COLO668 (cell line): ENCODE measurements around the gene ZNF229.
A peak's percentile ranks its signal among the peaks of the same experiment; 100 is the strongest.
"Not testable (repeated sequence)": the region's sequence is repeated elsewhere in the genome, so short reads cannot be mapped to it uniquely, and the experiment has no call there.

Experiments
- DNase-seq: peaks from one replicate; lab custom pipeline; 2025; ENCODE audit not compliant: unreplicated experiment; lab: John Stamatoyannopoulos, UW

The ZNF229 gene

DNA sequence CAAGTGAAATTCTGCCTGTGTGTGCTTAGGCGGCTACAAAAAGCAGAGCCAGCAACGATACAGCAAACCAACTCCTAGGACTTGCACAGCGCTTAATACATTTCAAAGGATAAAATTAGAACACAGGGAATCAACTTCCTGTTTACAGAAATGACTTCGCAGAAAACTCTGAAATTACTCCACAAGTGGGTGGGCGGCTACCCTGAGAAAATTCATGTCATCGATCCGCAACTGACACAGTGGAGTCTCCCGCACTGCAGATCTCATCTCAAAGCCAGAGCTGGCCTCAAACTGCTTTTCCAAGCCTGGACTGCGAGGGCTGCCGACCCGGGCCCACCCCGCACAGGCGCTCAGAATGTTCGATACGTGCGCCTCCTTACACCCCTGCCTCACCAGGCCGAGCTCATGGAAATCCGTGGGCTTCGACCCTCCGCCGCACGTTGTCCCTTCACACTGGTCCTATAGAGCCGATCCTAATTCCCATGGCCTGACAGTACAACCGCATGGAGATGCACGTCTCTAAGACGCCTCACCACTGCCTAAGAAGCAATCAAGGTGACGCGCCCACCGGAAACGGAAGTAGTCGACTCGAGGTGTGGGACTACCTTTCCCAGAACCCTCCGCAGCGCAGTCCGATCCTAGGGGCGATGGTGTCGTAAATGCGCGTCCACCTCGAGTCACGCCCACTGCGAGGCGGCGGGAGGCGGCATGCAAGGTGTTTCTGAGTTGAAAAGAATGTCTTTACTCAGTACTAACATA is at the start of gene ZNF229:
ZNF229 (minus strand) TSS at position 557 of the 759 bp plus-strand sequence. CDS start 5,625 bp downstream, outside the sequence.
- peak; percentile 90 for DNase-seq

- DNase-seq: no peak
Observed at GRCh38 chr19:44496711-44497110, 48.4 kb upstream of the ZNF229 start.

DNA sequence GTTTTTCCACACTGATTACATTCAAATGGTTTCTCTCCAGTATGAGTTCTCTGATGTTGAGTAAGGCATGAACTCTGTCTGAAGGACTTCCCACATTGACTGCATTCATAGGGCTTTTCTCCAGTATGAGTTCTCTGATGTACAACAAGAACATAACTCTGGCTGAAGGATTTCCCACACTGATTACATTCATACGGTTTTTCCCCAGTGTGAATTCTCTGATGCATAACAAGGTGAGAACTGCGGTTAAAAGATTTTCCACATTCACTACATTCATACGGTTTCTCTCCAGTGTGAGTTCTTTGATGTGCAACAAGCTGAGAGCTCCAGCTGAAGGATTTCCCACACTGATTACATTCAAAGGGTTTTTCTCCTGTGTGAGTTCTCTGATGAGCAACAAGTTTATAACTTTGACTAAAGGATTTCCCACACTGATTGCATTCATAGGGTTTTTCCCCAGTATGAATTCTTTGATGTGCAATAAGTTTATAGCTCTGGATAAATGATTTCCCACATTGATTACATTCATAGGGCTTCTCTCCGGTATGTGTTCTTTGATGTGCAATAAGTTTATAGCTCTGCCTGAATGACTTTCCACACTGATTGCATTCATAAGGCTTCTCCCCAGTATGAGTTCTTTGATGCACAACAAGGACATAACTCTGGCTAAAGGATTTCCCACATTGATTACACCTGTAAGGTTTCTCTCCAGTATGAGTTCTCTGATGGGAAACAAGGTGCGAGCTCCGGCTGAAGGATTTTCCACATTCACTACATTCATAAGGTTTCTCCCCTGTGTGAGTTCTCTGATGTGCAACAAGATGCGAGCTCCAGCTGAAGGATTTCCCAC is 28.5 kb upstream of the ZNF229 start:
- DNase-seq: peak; percentile 2

DNA sequence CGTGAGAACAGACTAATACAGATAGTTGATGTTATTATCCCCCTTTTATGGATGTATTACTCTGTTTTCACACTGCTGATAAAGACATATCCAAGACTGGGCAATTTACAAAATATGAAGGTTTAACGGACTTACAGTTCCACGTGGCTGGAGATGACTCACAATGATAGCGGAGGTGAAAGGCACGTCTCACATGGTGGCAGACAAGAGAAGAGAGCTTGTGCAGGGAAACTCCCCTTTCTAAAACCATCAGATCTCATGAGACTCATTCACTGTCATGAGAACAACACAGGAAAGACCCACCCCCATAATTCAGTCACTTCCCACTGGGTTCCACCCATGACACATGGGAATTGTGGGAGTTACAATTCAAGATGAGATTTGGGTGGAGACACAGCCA is 20.5 kb upstream of the ZNF229 start:
- DNase-seq: not testable (repeated sequence)

GRCh38 chr19:44462600-44463286 is 14.5 kb upstream of the ZNF229 start:
- not testable (repeated sequence) for DNase-seq

DNA sequence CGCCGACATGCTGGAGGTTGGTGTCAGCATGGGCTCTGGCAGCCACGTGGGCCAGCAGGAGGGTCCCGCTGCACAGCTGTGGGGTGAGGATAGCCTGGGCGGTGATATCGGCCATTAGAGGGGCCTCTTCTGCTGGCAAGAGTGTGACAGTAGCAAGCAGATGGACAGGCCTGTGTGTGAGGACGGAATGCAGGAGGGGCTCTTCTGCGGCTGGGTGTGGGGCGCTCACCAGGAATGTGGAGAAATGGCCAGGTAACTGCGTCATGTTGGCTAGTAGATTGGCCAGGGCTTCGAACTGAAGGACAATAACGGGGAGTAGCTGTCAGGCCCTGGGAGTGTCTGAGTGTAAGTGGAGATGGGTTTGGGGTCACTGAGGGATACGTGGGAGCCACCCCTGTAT is 7.7 kb upstream of the ZNF229 start:
- not testable (repeated sequence) for DNase-seq

DNA sequence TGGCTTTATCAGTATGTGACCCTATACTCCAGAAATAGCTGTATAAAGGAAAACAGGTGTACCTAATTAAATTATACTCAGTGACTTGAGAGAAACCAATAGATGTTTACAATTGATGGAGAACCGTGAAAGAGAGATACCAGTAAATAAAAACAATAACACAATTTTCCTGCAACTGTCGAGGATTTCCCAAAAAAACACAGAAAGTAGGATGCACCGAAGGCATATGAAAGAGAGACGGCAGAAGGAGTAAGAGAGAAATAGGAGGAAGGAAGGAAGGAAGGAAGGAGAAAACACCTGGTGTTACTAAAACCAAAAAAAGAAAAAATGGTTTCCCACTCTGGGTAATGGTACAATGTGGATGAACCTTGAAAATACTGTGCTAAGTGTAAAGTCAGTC is 6.8 kb upstream of the ZNF229 start:
- no peak for DNase-seq

- no peak for DNase-seq
Observed at GRCh38 chr19:44452367-44452766, 4.1 kb upstream of the ZNF229 start.

- no peak for DNase-seq
Observed at GRCh38 chr19:44451687-44452086, 3.4 kb upstream of the ZNF229 start.

DNA sequence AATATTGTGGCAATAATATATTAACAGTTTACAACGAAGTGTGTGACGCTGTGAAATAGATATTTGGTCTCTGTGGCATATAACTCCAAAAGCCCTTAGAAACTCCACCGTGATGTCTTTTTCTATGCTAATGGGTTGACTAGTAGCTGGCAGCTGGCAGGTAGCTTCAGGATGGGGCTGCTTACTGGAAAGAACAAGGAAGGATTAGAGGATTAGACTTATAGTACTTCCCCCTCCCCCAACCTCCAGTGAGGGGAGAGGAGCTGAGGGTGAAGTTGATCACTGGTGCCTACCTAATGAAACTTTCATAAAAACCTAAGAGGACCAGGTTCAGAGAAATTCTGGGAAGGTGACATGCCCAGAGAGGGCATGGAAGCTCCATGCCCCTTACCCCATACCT is 9.8 kb downstream of the ZNF229 start:
- DNase-seq: no peak

- no peak for DNase-seq
Observed at GRCh38 chr19:44435441-44435840, 12.8 kb downstream of the ZNF229 start.

- DNase-seq: no peak
Observed at GRCh38 chr19:44430956-44431355, 17.3 kb downstream of the ZNF229 start.

DNA sequence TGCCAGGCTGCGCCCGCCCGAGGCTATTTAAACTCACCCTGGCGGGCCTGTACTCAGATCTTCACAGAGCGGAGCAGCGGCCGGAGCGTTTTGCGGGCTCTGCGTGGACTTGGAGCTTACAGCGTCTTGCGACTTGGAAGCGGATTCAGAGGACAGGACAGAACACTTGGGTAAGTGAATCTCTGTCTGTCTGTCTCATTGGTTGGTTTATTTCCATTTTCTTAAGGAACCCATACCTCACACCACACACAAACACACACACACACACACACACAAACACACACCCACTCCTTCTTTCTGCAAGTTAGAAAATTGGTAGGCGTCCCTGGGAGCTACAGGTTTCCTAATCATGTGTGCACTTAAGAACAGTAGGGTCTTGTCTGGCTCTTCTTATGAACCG is 32.7 kb downstream of the ZNF229 start:
- DNase-seq: not testable (repeated sequence)

DNA sequence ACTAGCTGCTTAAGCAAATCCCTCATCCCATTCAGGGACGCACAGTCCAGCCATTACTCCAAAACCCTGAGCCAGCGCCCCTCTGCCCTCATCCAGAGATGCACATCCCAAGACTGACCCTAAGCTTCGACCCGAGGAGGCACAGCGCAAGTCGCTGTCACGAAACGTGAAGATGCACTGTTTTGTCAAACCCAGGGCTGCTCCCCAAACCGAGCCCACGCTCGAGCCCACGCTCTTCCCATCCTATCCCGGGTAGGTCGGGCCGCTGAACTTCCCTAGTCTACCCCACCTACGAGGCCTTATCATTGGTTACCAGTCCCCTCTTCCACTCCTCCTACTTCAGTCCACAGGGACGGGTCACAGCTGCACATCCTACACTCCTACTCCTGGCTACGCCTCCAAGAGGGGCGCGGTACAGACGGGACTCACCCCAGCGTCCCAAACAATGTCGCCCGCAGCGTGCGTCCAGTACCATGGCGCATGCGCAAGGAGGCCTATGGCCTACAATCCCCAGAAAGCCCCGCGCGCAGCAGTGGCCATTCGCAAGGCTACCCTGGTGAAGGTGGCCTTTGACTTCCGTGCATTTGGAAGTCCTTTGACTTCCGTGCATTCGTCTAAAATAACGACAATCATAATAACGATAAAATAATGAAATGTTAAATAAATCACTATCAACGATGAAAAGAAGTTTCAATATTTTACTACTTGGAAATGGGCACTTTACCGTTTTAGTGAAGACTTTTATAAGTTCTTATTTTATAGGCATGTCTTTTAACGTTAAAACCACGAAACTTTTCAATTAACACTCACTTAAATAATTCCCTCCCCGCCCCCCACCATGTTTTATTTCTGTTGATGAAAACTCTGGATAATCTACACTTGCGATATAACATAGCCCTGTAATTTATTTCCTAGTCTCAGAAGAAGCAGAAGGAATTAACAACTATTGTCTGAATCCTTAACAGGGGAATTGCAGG is 46.8 kb downstream of the ZNF229 start, which contains the start of gene ZNF285:
ZNF285 (minus strand) TSS at position 470 of the 977 bp plus-strand sequence. CDS start 4,395 bp downstream, outside the sequence.
- DNase-seq: no peak

DNA sequence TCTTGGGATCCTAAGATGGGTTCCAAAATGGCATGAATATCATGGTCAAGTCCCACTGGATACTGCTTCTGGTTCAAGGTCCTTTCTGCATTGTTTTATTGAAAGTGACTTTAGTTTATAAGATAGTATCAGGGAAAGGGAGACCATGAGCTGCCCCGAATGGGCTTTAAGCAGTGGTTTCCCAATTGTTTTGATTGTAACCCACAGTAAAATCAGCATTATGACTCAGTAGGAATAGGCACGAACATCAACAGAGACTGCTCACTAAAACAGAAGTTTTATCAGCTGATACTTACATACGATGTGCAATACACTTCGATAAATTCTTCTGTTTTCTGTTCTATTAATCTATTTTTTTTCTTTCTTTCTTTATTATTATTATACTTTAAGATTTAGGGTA is 59.0 kb downstream of the ZNF229 start:
- DNase-seq: not testable (repeated sequence)
